ENCODE data around the gene CD83. TPM values are rescaled to one million over a fixed set of nuclear protein-coding genes. Genes with fewer than 3 reads are reported as not detected.

Gene CD83
- total and polyA plus RNA-seq, 2 donors (not counting 1 experiment from before 2014, with no cell fraction given) = 320 to 332 TPM

GRCh38 chr6:14121936-14122344, 4.4 kb downstream of the CD83 start:
- H3K79me2 ChIP-seq (ENCODE audit: control insufficient read depth, insufficient read depth, low read length) = peaks cover 93% of the 10 kb centered on the region
- H3K27me3 ChIP-seq (replicated peaks in 1 of 4; ENCODE audit: control extremely low read depth in 1 of 4, control insufficient read depth in 3 of 4, insufficient read depth in 4 of 4, low read length in 3 of 4) = no peaks in the 10 kb centered on the region
- Mint-ChIP-seq H3K4me1 (peaks cover 64% of the 10 kb centered on the region), H3K27me3 (no peaks in the 10 kb centered on the region), H3K27ac (peak overlapping the region; percentile 91), H3K9me3 (ENCODE audit: insufficient read depth) (no peaks in the 10 kb centered on the region), H3K4me3 (peak overlapping the region; percentile 90)
- H3K4me1 ChIP-seq (ENCODE audit: control insufficient read depth in 2 of 2, insufficient read depth in 2 of 2, low read length in 2 of 2) = peaks cover 81 to 87% of the 10 kb centered on the region in 2 donors
- peaks cover 10 to 60% of the 10 kb centered on the region in 2 experiments for H3K36me3 ChIP-seq (replicated peaks in 1 of 2; ENCODE audit: control extremely low read depth in 1 of 2, control insufficient read depth in 1 of 2, extremely low read depth in 1 of 2, insufficient read depth in 2 of 2, low read length in 1 of 2)
- peak overlapping the region in 3 of 5 experiments; percentile 21 to 40 (median 34) for H3K4me3 ChIP-seq (ENCODE audit: control extremely low read depth in 1 of 5, extremely low read depth in 1 of 5, insufficient read depth in 1 of 5, low read depth in 2 of 5, low read length in 4 of 5)
- peaks cover 68% of the 10 kb centered on the region for H4K20me1 ChIP-seq (ENCODE audit: control insufficient read depth, insufficient read depth, low read length, poor library complexity, severe bottlenecking)
- intact Hi-C loops (cut with micrococcal nuclease) = loop anchor here (1.0 to 2.0 kb wide), 2 partner anchors 23 to 27 kb away; no protein-coding TSS in a partner anchor
- ChIA-PET POLR2A (interaction anchor here (1.0 to 10.0 kb wide), 3 partner anchors 21 to 55 kb away, joined by 4 to 105 read pairs (median 5); no protein-coding TSS in a partner anchor), CTCF (interaction anchor here (1.5 to 2.6 kb wide), 3 partner anchors 27 to 54 kb away, joined by 3 to 27 read pairs (median 9); no protein-coding TSS in a partner anchor)
- TF ChIP-seq EZH2 (IDR thresholded peaks at IDR 0.05; ENCODE audit: borderline replicate concordance, insufficient read depth, low read depth, low read length, poor library complexity, severe bottlenecking) (no peak), CTCF (IDR thresholded peaks at IDR 0.05) (no peak)
- 34% methylated on average over 2 of the region's 4 CpGs for WGBS (ENCODE audit: insufficient coverage)
- H3K27ac ChIP-seq (ENCODE audit: low read length in 2 of 2) = peak overlapping the region; percentile 98 to 99
- H2AFZ ChIP-seq (ENCODE audit: insufficient read depth, low read depth, low read length, poor library complexity, severe bottlenecking) = no peak overlapping the region
- peak; percentile 44 for ATAC-seq (ENCODE audit: low read depth)
- DNase-seq = peak; percentile 92
- peak overlapping the region; percentile 58 for H3K9ac ChIP-seq (ENCODE audit: low read length)
- peak overlapping the region; percentile 80 for H3K4me2 ChIP-seq (replicated peaks; ENCODE audit: low read depth, low read length, poor library complexity, severe bottlenecking)
- no peaks in the 10 kb centered on the region for H3K9me3 ChIP-seq (ENCODE audit: control extremely low read depth in 1 of 3, control insufficient read depth in 2 of 3, insufficient read depth in 1 of 3, low read length in 2 of 3)

Measured in B cell (primary cell).